Keratinocyte (primary cell): Measurements from ENCODE around the gene HOXB5. TPM values are rescaled to one million over a fixed set of nuclear protein-coding genes. Genes with fewer than 3 reads are reported as not detected.
A peak's percentile ranks its signal among the peaks of the same experiment; 100 is the strongest.

ENCODE experiments used
- DNase-seq: peaks from one replicate; pipeline ENCODE4 v3.0.0-alpha.2; 2011; ENCODE audit warnings: low read depth, missing footprints, low spot score
- FAIRE-seq: peaks from 2 replicates; lab custom pipeline; 2011; peaks lifted over from hg19 to GRCh38; lab: Jason Lieb, UNC
- H2AFZ ChIP-seq: 2 replicates; pipeline ENCODE4 v1.6.0; 2012; ENCODE audit warnings: low read length, control low read depth, inconsistent platforms; ENCODE audit not compliant: control insufficient read depth
- H3K27ac ChIP-seq: 2 replicates; pipeline ENCODE4 v1.5.1; 2011; ENCODE audit warnings: low read length; ENCODE audit not compliant: control insufficient read depth, insufficient read depth
- H3K27me3 ChIP-seq: 3 replicates; pipeline ENCODE4 v1.6.0; 2011; ENCODE audit warnings: low read length; ENCODE audit not compliant: control insufficient read depth, insufficient read depth; ENCODE audit errors: extremely low read depth
- H3K36me3 ChIP-seq, 2 experiments: 2 replicates in 1 of 2; 3 replicates in 1 of 2; pipeline ENCODE4 v1.5.1; 2011; ENCODE audit warnings: low read length in 2 of 2, mild to moderate bottlenecking in 1 of 2; ENCODE audit not compliant: control insufficient read depth in 2 of 2, insufficient read depth in 2 of 2; ENCODE audit errors: extremely low read depth in 1 of 2
- H3K4me1 ChIP-seq: 3 replicates; pipeline ENCODE4 v1.5.1; 2011; ENCODE audit warnings: low read length; ENCODE audit not compliant: control insufficient read depth, insufficient read depth; ENCODE audit errors: extremely low read depth
- H3K4me2 ChIP-seq: 3 replicates; pipeline ENCODE4 v1.6.0; 2011; ENCODE audit warnings: low read depth, low read length; ENCODE audit not compliant: control insufficient read depth, insufficient read depth; ENCODE audit errors: extremely low read depth
- H3K4me3 ChIP-seq, 3 experiments: fragments of 200-600 bp in 1 of 3; sonication (generic) in 1 of 3; 2 replicates in 2 of 3; 3 replicates in 1 of 3; pipeline ENCODE4 v1.5.1; 2011 to 2016; ENCODE audit warnings: low read length in 3 of 3, mild to moderate bottlenecking in 3 of 3, control low read depth in 2 of 3, inconsistent platforms in 1 of 3, low read depth in 1 of 3, mixed read lengths in 1 of 3, mixed run types in 1 of 3, moderate library complexity in 1 of 3; ENCODE audit not compliant: control insufficient read depth in 2 of 3, insufficient read depth in 2 of 3; ENCODE audit errors: extremely low read depth in 1 of 3
- H3K79me2 ChIP-seq: 2 replicates; pipeline ENCODE4 v1.6.0; 2012; ENCODE audit warnings: low read length; ENCODE audit not compliant: control insufficient read depth, insufficient read depth
- H3K9ac ChIP-seq: 3 replicates; pipeline ENCODE4 v1.6.0; 2011; ENCODE audit warnings: low read length; ENCODE audit not compliant: control insufficient read depth, insufficient read depth; ENCODE audit errors: extremely low read depth
- H3K9me1 ChIP-seq: 3 replicates; pipeline ENCODE4 v1.6.0; 2011; ENCODE audit warnings: low read length; ENCODE audit not compliant: control insufficient read depth, insufficient read depth; ENCODE audit errors: extremely low read depth
- H3K9me3 ChIP-seq: 2 replicates; pipeline ENCODE4 v1.5.1; 2012; ENCODE audit warnings: low read depth, low read length; ENCODE audit not compliant: control insufficient read depth
- H4K20me1 ChIP-seq: 3 replicates; pipeline ENCODE4 v1.6.0; 2011; ENCODE audit warnings: low read length; ENCODE audit not compliant: control insufficient read depth, insufficient read depth; ENCODE audit errors: extremely low read depth
- CTCF ChIP-seq, 3 experiments: IDR thresholded peaks in 1 of 3; conservative IDR thresholded peaks in 1 of 3; optimal IDR thresholded peaks in 1 of 3; 2 replicates in 2 of 3; 3 replicates in 1 of 3; pipeline versions ENCODE3 to v1.5.1; 2011; ENCODE audit warnings: low read length in 3 of 3, mild to moderate bottlenecking in 3 of 3, moderate library complexity in 2 of 3, control low read depth in 1 of 3, inconsistent platforms in 1 of 3; ENCODE audit not compliant: insufficient read depth in 2 of 3; ENCODE audit errors: extremely low read depth in 1 of 3
- EZH2 ChIP-seq: IDR thresholded peaks from one replicate; pipeline ENCODE4 v1.6.1; 2012; ENCODE audit warnings: inconsistent platforms, mild to moderate bottlenecking, low read length, moderate library complexity
- dilution Hi-C: fragments of 300-500 bp; cut with MboI; formaldehyde crosslinking; loops from one replicate; pipeline ENCODE4 v1.7.0; 2020; ENCODE audit warnings: low sequenced_read_pairs; ENCODE audit not compliant: extremely low pct_ligation_motif_present
- polyA plus RNA-seq, 5 experiments: library from polyadenylated mRNA; depleted of rRNA in 3 of 5; stranded (reverse) in 3 of 5; stranded (forward) in 1 of 5; unstranded in 1 of 5; fragments of >200 nt; gene quantifications; 1 replicate in 1 of 5; 2 replicates in 3 of 5; 3 replicates in 1 of 5; pipeline versions ENCODE4 v1.2.1 to v1.2.3, GENCODE V29; 2011 to 2012; ENCODE audit warnings: missing spikeins in 2 of 5, low read depth in 1 of 5, low replicate concordance in 1 of 5

The HOXB5 gene
- polyA plus RNA-seq, 1 donor (not counting 4 experiments of a cell fraction or from before 2014, with no cell fraction given), result not detected

DNA sequence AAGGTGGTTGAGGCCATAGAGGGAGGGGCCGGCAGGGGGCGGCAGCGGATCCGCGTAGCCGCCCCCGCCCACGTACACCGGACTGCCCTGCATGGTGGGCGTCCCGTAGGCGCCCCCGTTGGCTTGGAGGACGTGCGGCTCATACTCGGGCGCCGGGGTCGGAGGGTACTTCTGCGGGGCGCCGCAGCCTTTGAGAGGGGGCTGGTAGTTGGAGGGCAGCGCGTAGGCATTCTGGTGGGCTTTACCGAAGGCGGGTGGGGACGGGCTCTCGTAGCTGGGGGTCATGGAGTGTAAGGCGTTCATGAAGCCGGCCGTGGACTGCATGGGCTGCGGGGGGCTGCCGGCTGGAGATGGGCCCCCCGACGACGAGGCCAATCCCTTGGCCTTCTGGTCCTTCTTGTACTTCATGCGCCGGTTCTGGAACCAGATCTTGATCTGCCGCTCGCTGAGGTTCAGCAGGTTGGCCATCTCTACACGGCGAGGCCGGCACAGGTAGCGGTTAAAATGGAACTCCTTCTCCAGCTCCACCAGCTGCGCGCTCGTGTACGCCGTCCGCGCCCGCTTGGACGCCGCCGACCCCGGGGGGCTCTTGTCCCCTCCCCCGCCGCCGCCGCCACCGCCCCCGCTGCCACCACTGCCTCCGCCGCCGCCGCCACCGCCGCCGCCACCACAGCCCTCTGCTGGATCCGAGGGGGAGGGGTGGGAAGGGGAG lies 42.9 kb downstream of the HOXB5 start:
- Histone ChIP-seq H3K4me2 (no peak overlapping the region), H3K4me1 (peaks cover 3% of the 10 kb centered on the region), H3K9me1 (no peaks in the 10 kb centered on the region), H3K36me3 (peaks cover 0 to 3% of the 10 kb centered on the region in 2 experiments), H4K20me1 (no peaks in the 10 kb centered on the region), H3K9ac (no peak overlapping the region), H3K79me2 (no peaks in the 10 kb centered on the region), H2AFZ (no peak overlapping the region), H3K4me3 (no peak overlapping the region), H3K27me3 (peaks cover 21% of the 10 kb centered on the region), H3K27ac (no peak overlapping the region), H3K9me3 (no peaks in the 10 kb centered on the region)
- TF ChIP-seq EZH2 (no peak), CTCF (optimal IDR thresholded peaks at IDR 0.05 in 1 of 3, IDR thresholded peaks at IDR 0.05 in 1 of 3, conservative IDR thresholded peaks at IDR 0.05 in 1 of 3; ENCODE audit: extremely low read depth in 1 of 3, insufficient read depth in 2 of 3, low read length in 3 of 3) (peak in 1 of 3 experiments; percentile 20)
- FAIRE-seq, result no peak
- dilution Hi-C loops, result no loop called here
- no peak for DNase-seq

DNA sequence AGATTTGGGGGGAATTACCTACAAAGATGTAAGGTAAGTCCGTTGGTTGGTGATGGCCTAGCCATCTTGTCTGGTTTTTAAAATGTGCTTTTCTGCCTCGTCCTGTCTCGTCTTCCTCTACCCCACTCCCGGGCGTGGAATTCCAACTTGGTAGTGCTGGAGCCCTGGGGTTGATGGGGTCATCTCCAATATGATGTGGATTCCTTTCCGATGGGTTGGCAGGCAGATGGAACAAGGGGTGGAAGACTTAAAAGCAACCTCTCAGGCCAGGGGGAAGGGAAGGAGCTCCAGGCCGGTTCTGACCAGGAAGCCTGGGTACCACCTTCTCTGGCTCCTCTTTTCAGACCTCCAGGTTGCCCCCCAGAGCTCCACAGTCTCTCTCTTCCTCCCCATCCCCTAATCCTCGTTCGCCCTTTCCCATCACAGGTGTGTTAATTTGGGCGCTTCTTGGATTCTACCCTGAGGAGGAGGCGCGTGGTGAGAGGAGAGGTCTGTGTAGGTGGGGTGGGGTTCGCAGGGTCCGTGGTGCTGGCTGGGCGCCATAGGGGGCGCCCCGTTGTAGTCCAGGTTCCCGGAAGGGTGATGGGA lies 43.6 kb downstream of the HOXB5 start:
- H3K4me2 ChIP-seq, result no peak overlapping the region
- dilution Hi-C loops, result no loop called here
- no peaks in the 10 kb centered on the region for H3K9me3 ChIP-seq
- H3K79me2 ChIP-seq, result no peaks in the 10 kb centered on the region
- peaks cover 0 to 3% of the 10 kb centered on the region in 2 experiments for H3K36me3 ChIP-seq
- peaks cover 5% of the 10 kb centered on the region for H3K4me1 ChIP-seq
- H3K9me1 ChIP-seq, result no peaks in the 10 kb centered on the region
- H3K27ac ChIP-seq, result no peak overlapping the region
- no peak overlapping the region for H3K4me3 ChIP-seq
- H4K20me1 ChIP-seq, result no peaks in the 10 kb centered on the region
- DNase-seq (no peak), FAIRE-seq (no peak)
- TF ChIP-seq EZH2 (no peak), CTCF (optimal IDR thresholded peaks at IDR 0.05 in 1 of 3, IDR thresholded peaks at IDR 0.05 in 1 of 3, conservative IDR thresholded peaks at IDR 0.05 in 1 of 3; ENCODE audit: extremely low read depth in 1 of 3, insufficient read depth in 2 of 3, low read length in 3 of 3) (no peak)
- no peak overlapping the region for H3K9ac ChIP-seq
- no peak overlapping the region for H2AFZ ChIP-seq
- H3K27me3 ChIP-seq, result peaks cover 24% of the 10 kb centered on the region
